ENCODE measurements around the gene RHBG.

DNA sequence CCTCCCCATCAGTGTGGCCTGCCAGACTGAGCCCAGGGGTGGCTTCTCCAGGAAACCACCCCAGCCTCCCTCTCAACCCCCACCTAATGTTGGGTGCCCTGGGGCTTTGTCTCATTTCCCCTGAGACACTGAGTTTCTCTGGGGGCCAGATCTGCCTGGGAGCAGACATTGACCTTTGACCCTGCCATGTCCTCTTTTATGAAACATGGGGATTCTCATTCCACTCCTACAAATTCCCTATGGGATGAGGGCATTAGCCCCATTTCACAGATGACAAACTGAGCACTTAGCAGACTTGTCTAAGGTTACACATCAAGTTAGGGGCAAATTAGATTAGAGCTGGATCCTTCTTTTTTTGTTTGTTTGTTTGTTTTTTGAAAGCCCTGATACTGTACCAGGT is 24.1 kb downstream of the RHBG start:
- TF ChIP-seq EP300 (IDR thresholded peaks at IDR 0.05; ENCODE audit: low read depth) (no peak), POLR2AphosphoS5 (IDR thresholded peaks at IDR 0.05) (no peak)
- TF ChIP-seq, protein P1, sequence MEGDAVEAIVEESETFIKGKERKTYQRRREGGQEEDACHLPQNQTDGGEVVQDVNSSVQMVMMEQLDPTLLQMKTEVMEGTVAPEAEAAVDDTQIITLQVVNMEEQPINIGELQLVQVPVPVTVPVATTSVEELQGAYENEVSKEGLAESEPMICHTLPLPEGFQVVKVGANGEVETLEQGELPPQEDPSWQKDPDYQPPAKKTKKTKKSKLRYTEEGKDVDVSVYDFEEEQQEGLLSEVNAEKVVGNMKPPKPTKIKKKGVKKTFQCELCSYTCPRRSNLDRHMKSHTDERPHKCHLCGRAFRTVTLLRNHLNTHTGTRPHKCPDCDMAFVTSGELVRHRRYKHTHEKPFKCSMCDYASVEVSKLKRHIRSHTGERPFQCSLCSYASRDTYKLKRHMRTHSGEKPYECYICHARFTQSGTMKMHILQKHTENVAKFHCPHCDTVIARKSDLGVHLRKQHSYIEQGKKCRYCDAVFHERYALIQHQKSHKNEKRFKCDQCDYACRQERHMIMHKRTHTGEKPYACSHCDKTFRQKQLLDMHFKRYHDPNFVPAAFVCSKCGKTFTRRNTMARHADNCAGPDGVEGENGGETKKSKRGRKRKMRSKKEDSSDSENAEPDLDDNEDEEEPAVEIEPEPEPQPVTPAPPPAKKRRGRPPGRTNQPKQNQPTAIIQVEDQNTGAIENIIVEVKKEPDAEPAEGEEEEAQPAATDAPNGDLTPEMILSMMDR (IDR thresholded peaks at IDR 0.05), result no peak
